Stimulated activated naive CD8-positive, alpha-beta T cell treated with anti-CD3 and anti-CD28 coated beads, Interleukin-15, Interleukin-2, amounts not matched to agents 100 U/mL and 50 U/mL, for 24 hours (primary cell): ENCODE results near the gene IGFBP5.

ENCODE experiments used
- ATAC-seq: fragments of 150-1000 bp; cut with Tn5 transposase; one replicate; pipeline ENCODE4 v1.10.0; 2021
- DNase-seq: peaks from one replicate; pipeline ENCODE4 v3.0.0; 2021

Gene IGFBP5

DNA sequence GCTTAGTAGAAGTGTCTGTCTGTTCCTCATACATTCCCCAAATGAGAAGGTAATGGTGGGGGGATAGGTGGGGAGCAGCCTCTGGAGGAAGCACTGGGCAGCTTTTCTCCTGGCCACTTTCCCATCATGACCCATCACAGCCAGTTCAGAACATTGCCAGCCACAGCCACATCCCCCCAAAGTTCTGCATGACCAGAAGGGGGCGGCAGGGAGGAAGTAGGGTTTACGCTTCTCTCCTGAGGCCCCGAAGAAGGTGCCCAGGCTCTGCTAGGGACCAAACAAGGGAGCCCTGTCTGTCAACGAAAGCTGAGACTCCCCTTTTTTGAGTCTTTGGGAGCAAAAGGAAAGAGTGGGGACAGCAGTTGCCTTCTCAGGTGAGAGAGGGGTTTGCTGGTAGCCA is 7.7 kb downstream of the IGFBP5 start:
- no peak for ATAC-seq
- DNase-seq, result peak; percentile 55

DNA sequence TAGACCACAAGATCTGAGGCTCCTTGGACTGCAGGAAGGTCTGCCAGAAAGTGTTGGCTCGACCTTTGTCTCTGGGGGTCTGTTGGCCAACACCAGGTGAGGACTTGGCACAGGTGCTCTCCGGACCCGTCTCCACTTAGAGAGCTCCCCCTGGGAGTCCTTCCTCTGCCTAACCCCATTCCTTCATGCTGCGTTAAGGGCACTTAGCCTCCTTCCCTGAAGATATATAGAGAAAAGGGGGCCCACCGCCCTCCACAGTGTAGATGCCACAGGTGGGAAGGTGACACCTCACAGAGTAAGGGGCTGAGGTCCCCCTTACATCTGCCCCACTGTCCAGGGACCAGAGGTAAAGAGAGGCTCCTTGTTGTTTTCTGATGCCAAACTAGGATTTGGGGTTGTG is 8.2 kb downstream of the IGFBP5 start:
- DNase-seq (no peak), ATAC-seq (no peak)

DNA sequence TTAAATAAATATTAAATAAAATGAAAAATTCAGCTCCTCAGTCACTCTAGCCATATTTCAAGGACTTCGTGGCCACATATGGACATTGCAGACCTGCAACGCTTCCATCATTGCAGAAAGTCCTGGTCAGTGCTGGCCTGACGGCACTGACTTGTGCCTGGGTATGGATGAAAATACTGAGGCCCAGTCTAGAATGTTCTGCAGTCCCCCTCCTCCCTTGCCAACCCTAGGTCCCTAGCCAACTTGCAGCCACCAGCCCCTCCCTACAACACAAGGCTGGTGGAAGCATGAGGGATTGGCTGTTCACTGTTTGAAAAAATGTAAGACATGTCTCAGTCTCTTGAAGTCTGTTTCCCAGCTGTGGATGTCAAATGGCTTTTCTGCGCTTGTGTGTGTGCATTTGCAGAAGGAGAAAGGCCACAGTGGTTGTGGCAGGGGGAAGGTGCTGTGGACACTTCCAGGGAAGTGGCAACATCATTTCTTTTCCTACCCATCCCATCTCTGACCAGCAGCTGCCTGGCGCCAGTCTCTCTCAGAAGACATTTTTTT is 9.9 kb downstream of the IGFBP5 start:
- no peak for ATAC-seq
- DNase-seq, result no peak

- no peak for ATAC-seq
- no peak for DNase-seq
These were observed 11.5 kb downstream of the IGFBP5 start for GRCh38 chr2:216683846-216684245.

- DNase-seq, result no peak
- no peak for ATAC-seq
These were observed 13.7 kb downstream of the IGFBP5 start for GRCh38 chr2:216681683-216682082.

GRCh38 chr2:216680951-216681629 is 14.3 kb downstream of the IGFBP5 start:
- ATAC-seq (no peak), DNase-seq (no peak)

- ATAC-seq (no peak), DNase-seq (no peak)
These were observed 15.7 kb downstream of the IGFBP5 start for GRCh38 chr2:216679658-216680024.

GRCh38 chr2:216678813-216679657 is 16.3 kb downstream of the IGFBP5 start:
- ATAC-seq, result no peak
- DNase-seq, result no peak

- ATAC-seq (no peak), DNase-seq (no peak)
These were observed 17.3 kb downstream of the IGFBP5 start for GRCh38 chr2:216678098-216678465.

- DNase-seq (no peak), ATAC-seq (no peak)
These were observed 17.8 kb downstream of the IGFBP5 start for GRCh38 chr2:216677439-216678097.

DNA sequence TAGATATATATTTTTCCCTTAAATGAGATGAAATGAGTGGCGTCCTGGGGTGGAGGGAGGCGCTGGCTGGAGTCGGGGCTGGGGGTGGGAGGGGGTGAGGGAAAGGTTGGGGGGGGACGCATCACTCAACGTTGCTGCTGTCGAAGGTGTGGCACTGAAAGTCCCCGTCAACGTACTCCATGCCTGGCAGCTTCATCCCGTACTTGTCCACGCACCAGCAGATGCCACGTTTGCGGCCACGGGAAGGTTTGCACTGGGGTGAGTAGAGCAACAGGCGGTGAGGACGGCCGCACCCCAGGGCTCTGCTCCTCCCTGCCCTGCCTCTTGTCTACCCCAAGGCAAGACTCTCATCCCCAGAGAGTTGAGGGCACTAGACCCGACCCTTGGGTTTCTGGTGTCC is 18.7 kb downstream of the IGFBP5 start:
- DNase-seq, result no peak
- ATAC-seq, result no peak

DNA sequence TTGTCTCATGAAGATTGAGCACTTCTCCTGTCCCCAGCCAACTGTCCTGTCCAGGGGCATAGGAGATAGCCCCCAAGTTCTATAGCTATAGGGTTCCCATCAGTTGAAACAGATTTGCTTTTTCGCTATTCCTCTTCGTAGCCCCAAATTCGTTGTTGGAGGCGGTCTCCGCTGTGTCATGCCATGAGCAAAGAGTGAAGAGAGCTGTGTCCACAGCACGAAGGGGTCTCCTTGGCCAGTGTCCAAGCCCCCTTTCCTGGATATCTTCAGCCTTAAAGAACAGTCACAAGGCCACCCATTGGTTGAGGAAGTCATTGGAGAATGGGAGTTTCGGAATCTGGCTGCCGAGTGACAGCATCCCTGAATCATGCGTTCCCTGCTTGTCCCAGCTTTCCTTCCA is 21.0 kb downstream of the IGFBP5 start:
- DNase-seq, result no peak
- ATAC-seq, result no peak

- no peak for ATAC-seq
These were observed 21.7 kb downstream of the IGFBP5 start for GRCh38 chr2:216673609-216674008.

DNA sequence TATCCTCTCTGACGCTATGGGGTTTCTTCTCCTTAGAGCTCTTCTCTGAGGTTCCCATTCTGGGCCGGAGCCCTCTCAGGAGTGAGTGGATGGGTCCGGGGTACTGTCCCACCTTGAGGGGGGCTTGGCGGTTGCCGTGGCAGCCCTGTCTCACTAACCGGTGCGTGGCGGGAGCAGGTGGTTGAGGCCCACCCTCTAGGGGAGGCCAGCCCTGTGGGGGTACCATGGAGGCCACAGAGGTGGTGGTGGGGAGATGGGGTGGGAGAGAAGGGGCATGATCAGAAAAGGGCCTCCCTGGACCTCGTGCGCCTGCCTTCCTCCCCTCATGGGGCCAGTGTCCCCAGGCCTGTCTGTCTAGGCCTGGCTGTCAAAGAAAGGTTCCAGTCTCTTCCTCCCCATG is 22.3 kb downstream of the IGFBP5 start:
- DNase-seq (no peak), ATAC-seq (no peak)

More at GRCh38 chr2:216673609-216674008, 21.7 kb downstream of the IGFBP5 start:
- no peak for DNase-seq

- DNase-seq (no peak), ATAC-seq (no peak)
These were observed 22.9 kb downstream of the IGFBP5 start for GRCh38 chr2:216672466-216672865.

GRCh38 chr2:216671791-216672343 is 23.5 kb downstream of the IGFBP5 start:
- no peak for DNase-seq
- no peak for ATAC-seq

DNA sequence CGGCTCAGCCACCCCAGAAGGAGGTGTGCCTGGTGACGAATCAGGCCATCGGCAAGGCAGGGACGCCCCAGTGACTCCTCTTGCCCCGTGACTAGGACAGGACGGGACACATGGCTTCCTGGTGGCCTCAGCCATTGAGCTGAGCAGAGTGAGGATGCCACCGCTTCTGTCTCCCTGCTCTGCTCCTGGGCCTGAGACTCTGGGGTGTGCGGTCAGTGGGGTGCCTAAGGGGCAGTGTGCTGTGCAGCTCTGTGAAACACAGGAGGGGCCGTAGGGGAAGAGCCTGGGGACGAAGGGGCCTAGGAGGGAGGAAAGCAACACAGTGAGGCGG is 24.3 kb downstream of the IGFBP5 start:
- DNase-seq, result no peak

GRCh38 chr2:216670266-216671080 is 24.9 kb downstream of the IGFBP5 start:
- ATAC-seq, result no peak
- DNase-seq, result no peak

More for the DNA sequence above, 24.3 kb downstream of the IGFBP5 start:
- ATAC-seq, result no peak

GRCh38 chr2:216666461-216667233 is 28.7 kb downstream of the IGFBP5 start:
- DNase-seq (peak; percentile 67), ATAC-seq (peak; percentile 78)

DNA sequence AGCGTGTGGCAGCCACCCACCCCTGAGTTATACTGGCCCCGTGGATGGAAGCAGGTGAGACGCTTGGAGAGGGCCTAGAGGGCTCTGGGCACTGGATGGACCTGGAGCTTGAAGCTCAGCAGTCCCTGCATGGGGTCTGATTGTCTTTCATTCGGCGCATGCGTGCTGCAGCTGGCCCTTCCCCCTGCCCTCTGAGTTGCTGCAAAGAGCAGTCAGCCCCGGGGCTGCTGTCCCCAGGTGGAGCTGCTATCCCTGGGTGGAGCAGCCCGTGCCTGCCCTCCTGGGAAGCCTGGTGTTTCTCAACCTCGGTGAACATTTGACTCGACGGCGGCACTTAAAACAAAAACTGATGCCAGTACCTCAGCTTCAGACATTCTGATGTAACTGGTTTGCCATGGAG is 29.6 kb downstream of the IGFBP5 start:
- ATAC-seq, result no peak
- no peak for DNase-seq

DNA sequence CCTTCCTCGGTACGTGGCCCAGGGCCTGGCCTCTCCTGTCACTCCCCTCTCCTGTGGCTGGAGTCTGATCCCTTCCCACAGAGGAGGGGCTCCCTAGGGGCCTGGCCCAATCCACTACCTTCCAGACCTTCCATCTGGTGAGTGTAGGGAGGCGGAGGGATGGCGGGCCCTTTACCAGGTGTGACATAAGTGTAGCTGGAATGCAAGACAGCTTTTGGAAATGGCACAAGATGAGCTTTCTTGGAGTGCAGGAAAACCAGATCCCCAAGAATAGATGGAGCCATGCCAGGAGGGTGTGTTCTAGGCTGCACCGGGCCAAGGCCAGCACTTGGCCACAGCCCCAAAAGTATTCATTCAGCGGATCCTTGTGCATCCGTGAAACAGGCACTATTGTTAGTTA is 30.1 kb downstream of the IGFBP5 start:
- no peak for ATAC-seq
- DNase-seq, result no peak
